HCT116 (cell line): ENCODE results near the gene VWC2. TPM values are rescaled to one million over a fixed set of nuclear protein-coding genes. Genes with fewer than 3 reads are reported as not detected.

Experiments used
- ATAC-seq: fragments of 200-7000 bp; cut with Tn5 transposase; 2 replicates; pipeline ENCODE4 v1.9.1; 2020; ENCODE audit warnings: mild to moderate bottlenecking, moderate library complexity
- BruUV-seq: library from RNA; stranded (reverse); fragments of 400-500 nt; replicated peaks from 2 replicates; lab custom pipeline; 2021; lab: Mats Ljungman, UMichigan
- CTCF ChIA-PET: fragments of 300-600 bp; sonication (Branson Sonifier 250); formaldehyde crosslinking; loops from one replicate; lab custom pipeline; 2021; ENCODE audit warnings: antibody characterized with exemption; lab: Charles Lee
- POLR2A ChIA-PET: fragments of 300-600, 350-600 bp; sonication (Branson Sonifier 250); formaldehyde crosslinking; loops from one replicate; lab custom pipeline; 2021; ENCODE audit warnings: antibody characterized with exemption; lab: Charles Lee
- RAD21 ChIA-PET, 2 experiments: fragments of 300-600 bp; sonication (Branson Sonifier 250); formaldehyde crosslinking; loops; one replicate each; lab custom pipeline; 2023; ENCODE audit warnings: low total read pairs in 2 of 2; ENCODE audit not compliant: uncharacterized antibody in 2 of 2, unreplicated experiment in 2 of 2, low non-redundant PET in 1 of 2; lab: Charles Lee
- DNase-seq: peaks from one replicate; pipeline ENCODE4 v3.0.0-alpha.2; 2010; ENCODE audit warnings: low read depth, low spot score
- H2AFZ ChIP-seq: fragments of 200-600 bp; shearing (Covaris generic), sonication (generic); 2 replicates; pipeline ENCODE4 v1.6.1; 2017; ENCODE audit warnings: low read depth, mixed run types, mixed read lengths, antibody characterized with exemption, low read length; ENCODE audit not compliant: poor library complexity, severe bottlenecking
- H3K27ac ChIP-seq: 2 replicates; pipeline ENCODE4 v1.5.1; 2012; ENCODE audit warnings: low read depth, low read length
- H3K27me3 ChIP-seq: fragments of 200-600 bp; sonication (generic); 2 replicates; pipeline ENCODE4 v1.6.1; 2016; ENCODE audit warnings: mixed run types, low read length, mixed read lengths; ENCODE audit not compliant: insufficient read depth
- H3K36me3 ChIP-seq, 2 experiments: fragments of 200-500 bp in 1 of 2; fragments of 200-600 bp in 1 of 2; sonication (Bioruptor generic) in 1 of 2; sonication (generic) in 1 of 2; 2 replicates each; pipeline versions ENCODE4 v1.5.1 to v1.6.1; 2014 to 2016; ENCODE audit warnings: low read length in 2 of 2, inconsistent platforms in 1 of 2, mixed read lengths in 1 of 2, mixed run types in 1 of 2; ENCODE audit not compliant: insufficient read depth in 2 of 2, control insufficient read depth in 1 of 2
- H3K4me1 ChIP-seq, 2 experiments: fragments of 200-600 bp in 1 of 2; sonication (generic) in 1 of 2; 2 replicates each; pipeline versions ENCODE4 v1.5.1 to v1.6.1; 2012 to 2017; ENCODE audit warnings: low read length in 2 of 2, inconsistent platforms in 1 of 2, mild to moderate bottlenecking in 1 of 2, mixed read lengths in 1 of 2, mixed run types in 1 of 2, moderate library complexity in 1 of 2; ENCODE audit not compliant: insufficient read depth in 2 of 2, control insufficient read depth in 1 of 2
- H3K4me2 ChIP-seq: fragments of 200-600 bp; sonication (generic); 2 replicates; pipeline ENCODE4 v1.6.1; 2017; ENCODE audit warnings: mixed run types, low read length, mixed read lengths
- H3K4me3 ChIP-seq, 2 experiments: fragments of 200-600 bp in 1 of 2; sonication (generic) in 1 of 2; replicated peaks in 1 of 2; 2 replicates each; pipeline ENCODE4 v1.5.1; 2011 to 2016; ENCODE audit warnings: low read length in 2 of 2, control low read depth in 1 of 2, low read depth in 1 of 2, mild to moderate bottlenecking in 1 of 2, mixed read lengths in 1 of 2, mixed run types in 1 of 2
- H3K79me2 ChIP-seq: fragments of 200-600 bp; sonication (generic); 2 replicates; pipeline ENCODE4 v1.6.1; 2017; ENCODE audit warnings: mild to moderate bottlenecking, mixed run types, low read length, moderate library complexity, mixed read lengths; ENCODE audit not compliant: insufficient read depth
- H3K9ac ChIP-seq: fragments of 200-600 bp; sonication (generic); 2 replicates; pipeline ENCODE4 v1.6.1; 2016; ENCODE audit warnings: low read length, mixed read lengths
- H3K9me2 ChIP-seq: fragments of 200-600 bp; sonication (generic), shearing (Covaris generic); 2 replicates; pipeline ENCODE4 v1.6.1; 2017; ENCODE audit warnings: mixed run types, mild to moderate bottlenecking, moderate library complexity; ENCODE audit not compliant: insufficient read depth
- H3K9me3 ChIP-seq, 2 experiments: fragments of 200-500 bp in 1 of 2; fragments of 200-600 bp in 1 of 2; sonication (Bioruptor generic) in 1 of 2; sonication (generic) in 1 of 2; 2 replicates each; pipeline ENCODE4 v1.6.1; 2014 to 2017; ENCODE audit warnings: low read length in 2 of 2, mixed read lengths in 2 of 2, inconsistent platforms in 1 of 2, low read depth in 1 of 2, mild to moderate bottlenecking in 1 of 2, mixed run types in 1 of 2, moderate library complexity in 1 of 2; ENCODE audit not compliant: control insufficient read depth in 1 of 2, insufficient read depth in 1 of 2
- H4K20me1 ChIP-seq: fragments of 200-600 bp; sonication (generic), shearing (Covaris generic); 2 replicates; pipeline ENCODE4 v1.6.1; 2017; ENCODE audit warnings: mixed run types, mild to moderate bottlenecking, moderate library complexity; ENCODE audit not compliant: insufficient read depth
- ATF3 ChIP-seq: IDR thresholded peaks from 2 replicates; pipeline ENCODE4 v1.6.1; 2012
- EGR1 ChIP-seq: IDR thresholded peaks from 2 replicates; pipeline ENCODE4 v1.6.1; 2012; ENCODE audit warnings: low read depth
- ELF1 ChIP-seq: IDR thresholded peaks from 2 replicates; pipeline ENCODE4 v1.6.1; 2012; ENCODE audit warnings: low read depth, borderline replicate concordance
- EZH2 ChIP-seq: fragments of 200-600 bp; sonication (generic); IDR thresholded peaks from 2 replicates; pipeline ENCODE4 v1.6.1; 2017; ENCODE audit warnings: antibody characterized with exemption, mixed run types
- FOSL1 ChIP-seq: IDR thresholded peaks from 2 replicates; pipeline ENCODE4 v1.6.1; 2012; ENCODE audit warnings: low read depth
- POLR2AphosphoS5 ChIP-seq: IDR thresholded peaks from 2 replicates; pipeline ENCODE4 v1.6.1; 2011; ENCODE audit warnings: mild to moderate bottlenecking, low read depth, low read length, moderate library complexity
- REST ChIP-seq: IDR thresholded peaks from 2 replicates; pipeline ENCODE4 v1.6.1; 2012; ENCODE audit warnings: low read depth
- SRF ChIP-seq: IDR thresholded peaks from 2 replicates; pipeline ENCODE4 v1.6.1; 2012; ENCODE audit warnings: low read depth
- TCF7L2 ChIP-seq: IDR thresholded peaks from 2 replicates; pipeline ENCODE4 v1.7.0; 2011; ENCODE audit warnings: borderline replicate concordance, inconsistent platforms; ENCODE audit not compliant: insufficient read depth, insufficient read length; ENCODE audit errors: extremely low read depth
- ZNF274 ChIP-seq: fragments of 200-500 bp; sonication (Bioruptor generic); IDR thresholded peaks from 2 replicates; pipeline ENCODE4 v1.6.1; 2014; ENCODE audit warnings: mild to moderate bottlenecking, low read depth, low read length, inconsistent platforms
- intact Hi-C: fragments of 100-400 bp; cut with micrococcal nuclease; formaldehyde crosslinking; loops from 2 replicates; pipeline ENCODE4 v1.10.0; 2022
- total RNA-seq: library from RNA; stranded (reverse); gene quantifications from one replicate; pipeline ENCODE4 v1.2.1, GENCODE V29; 2021; ENCODE audit not compliant: unreplicated experiment

Gene VWC2
- total RNA-seq, 1 experiment from 2014 or later = not detected

- Histone ChIP-seq H3K4me2 (no peak overlapping the region), H3K9ac (no peak overlapping the region), H4K20me1 (no peaks in the 10 kb centered on the region), H3K27me3 (no peaks in the 10 kb centered on the region), H3K79me2 (no peaks in the 10 kb centered on the region), H3K27ac (no peak overlapping the region), H3K9me3 (peaks cover 0 to 6% of the 10 kb centered on the region in 2 experiments; a peak in 1 of 4 replicates), H3K4me3 (no peak overlapping the region), H2AFZ (no peak overlapping the region)
- intact Hi-C loops = no loop called here
- ChIA-PET CTCF (no interaction called here), POLR2A (no interaction called here)
- no peak for ATAC-seq
- TF ChIP-seq POLR2AphosphoS5 (no peak), REST (no peak)
- TF ChIP-seq, all 23 proteins: peak for 0
- H3K36me3 ChIP-seq = no peaks in the 10 kb centered on the region
- no peak for DNase-seq
- RAD21 ChIA-PET = no interaction called here
- no peaks in the 10 kb centered on the region for H3K4me1 ChIP-seq
- no TSS peak for BruUV-seq
- H3K9me2 ChIP-seq = no peaks in the 10 kb centered on the region
These were observed 15.1 kb downstream of the VWC2 start for GRCh38 chr7:49788455-49789059.

- Histone ChIP-seq H3K4me1 (no peaks in the 10 kb centered on the region), H3K79me2 (no peaks in the 10 kb centered on the region), H3K4me3 (no peak overlapping the region), H3K27me3 (no peaks in the 10 kb centered on the region), H3K36me3 (no peaks in the 10 kb centered on the region), H4K20me1 (no peaks in the 10 kb centered on the region), H3K9me2 (no peaks in the 10 kb centered on the region), H2AFZ (no peak overlapping the region), H3K9ac (no peak overlapping the region), H3K4me2 (no peak overlapping the region), H3K9me3 (peaks cover 0 to 6% of the 10 kb centered on the region in 2 experiments; a peak in 1 of 4 replicates), H3K27ac (no peak overlapping the region)
- CTCF ChIA-PET = no interaction called here
- RAD21 ChIA-PET = no interaction called here
- intact Hi-C loops = no loop called here
- POLR2A ChIA-PET = no interaction called here
- BruUV-seq = no TSS peak
- no peak for DNase-seq
- ATAC-seq = no peak
- TF ChIP-seq FOSL1 = no peak
- TF ChIP-seq POLR2AphosphoS5 = no peak
- no peak for TF ChIP-seq ZNF274
- TF ChIP-seq ELF1 = no peak
- no peak for TF ChIP-seq REST
- TF ChIP-seq TCF7L2 = no peak
- no peak for TF ChIP-seq EZH2
- TF ChIP-seq ATF3 = no peak
- TF ChIP-seq EGR1 = no peak
- TF ChIP-seq SRF = no peak
These were observed 16.3 kb downstream of the VWC2 start for GRCh38 chr7:49789736-49790135.
